HG03439 (cell line): ENCODE results near the gene GPR151.
A peak's percentile ranks its signal among the peaks of the same experiment; 100 is the strongest.
"Not testable (repeated sequence)": the region's sequence is repeated elsewhere in the genome, so short reads cannot be mapped to it uniquely, and the experiment has no call there.

Source experiments
- ATAC-seq: cut with Tn5 transposase; IDR thresholded peaks from one replicate; pipeline ENCODE4 v1.9.1; 2021; ENCODE audit warnings: mild to moderate bottlenecking, moderate library complexity; ENCODE audit not compliant: unreplicated experiment

GPR151 gene

DNA sequence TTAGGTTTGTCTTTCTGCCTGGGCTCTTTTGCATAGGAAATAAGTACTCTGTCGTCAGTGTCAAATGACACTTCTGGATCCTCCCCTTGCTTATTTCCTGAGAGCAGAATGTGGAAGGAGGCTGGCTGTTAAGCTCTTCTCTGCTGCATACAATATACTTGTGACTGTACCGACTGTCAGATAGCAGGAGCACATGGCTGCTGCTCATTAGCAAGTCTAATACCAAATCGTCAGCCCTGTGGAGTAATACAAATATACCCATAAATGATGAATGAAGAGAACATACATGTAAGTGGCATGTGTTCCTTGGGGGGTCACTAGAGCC, at the start of gene GPR151:
Gene GPR151 (minus strand): TSS at position 40 of the 325 bp plus-strand sequence. CDS start 77 bp downstream, outside the sequence.
- no peak for ATAC-seq

DNA sequence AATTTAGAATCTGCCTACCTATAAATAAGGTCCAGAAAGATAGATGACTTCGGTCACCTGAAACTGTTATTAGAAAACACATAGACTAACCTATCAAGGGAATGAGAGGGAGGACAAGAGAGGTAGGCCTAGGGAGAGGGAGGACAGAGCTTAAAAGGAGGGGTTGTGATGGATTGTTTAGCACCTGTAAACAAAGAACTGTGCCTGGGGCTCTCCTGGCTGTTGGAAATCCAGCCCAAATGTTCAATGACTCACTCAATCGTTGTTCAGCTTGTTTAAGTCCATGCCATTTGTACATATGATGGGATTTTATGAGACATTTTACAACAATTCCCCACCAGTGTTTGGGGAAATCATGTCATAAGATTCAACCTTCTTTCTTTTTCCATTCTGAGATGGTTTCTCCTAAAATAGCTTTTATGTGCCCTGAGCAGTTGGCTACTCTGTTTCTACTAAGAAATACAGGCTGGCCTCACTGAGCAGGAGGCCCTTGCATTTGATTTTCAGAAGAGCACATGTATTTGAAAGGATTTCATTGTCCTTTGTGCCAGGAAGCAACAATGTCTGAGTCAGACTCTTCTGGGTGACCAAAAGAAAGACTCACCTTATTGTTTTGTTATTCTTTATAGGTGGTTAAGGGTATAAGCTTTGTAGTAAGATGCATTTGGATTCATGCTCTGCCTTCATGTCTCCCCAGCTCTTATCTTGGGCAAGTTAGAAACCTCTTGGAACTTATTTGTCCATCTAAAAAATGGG, 48.2 kb upstream of the GPR151 start:
- no peak for ATAC-seq

GRCh38 chr5:146562461-146562860, 46.5 kb upstream of the GPR151 start:
- ATAC-seq: no peak

DNA sequence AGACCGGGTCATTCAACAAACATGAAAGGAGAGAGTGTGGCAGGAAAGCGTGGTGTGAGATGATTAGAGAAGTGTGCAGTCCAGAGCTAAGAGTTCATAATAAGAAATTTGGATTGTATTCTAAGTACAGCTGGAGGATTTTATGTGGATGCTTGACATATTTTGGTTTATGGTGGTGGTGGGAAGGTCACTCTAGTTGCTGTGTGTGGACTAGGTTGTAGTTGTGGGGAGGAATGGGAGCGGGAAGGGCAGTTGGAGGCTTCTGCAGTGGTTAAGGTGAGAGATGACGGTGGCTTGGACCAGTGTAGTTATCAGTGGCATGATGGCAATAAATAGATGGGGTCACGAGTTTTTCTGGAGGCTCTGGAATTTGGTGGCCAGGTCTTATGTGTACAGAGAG, 45.7 kb upstream of the GPR151 start:
- ATAC-seq: no peak

DNA sequence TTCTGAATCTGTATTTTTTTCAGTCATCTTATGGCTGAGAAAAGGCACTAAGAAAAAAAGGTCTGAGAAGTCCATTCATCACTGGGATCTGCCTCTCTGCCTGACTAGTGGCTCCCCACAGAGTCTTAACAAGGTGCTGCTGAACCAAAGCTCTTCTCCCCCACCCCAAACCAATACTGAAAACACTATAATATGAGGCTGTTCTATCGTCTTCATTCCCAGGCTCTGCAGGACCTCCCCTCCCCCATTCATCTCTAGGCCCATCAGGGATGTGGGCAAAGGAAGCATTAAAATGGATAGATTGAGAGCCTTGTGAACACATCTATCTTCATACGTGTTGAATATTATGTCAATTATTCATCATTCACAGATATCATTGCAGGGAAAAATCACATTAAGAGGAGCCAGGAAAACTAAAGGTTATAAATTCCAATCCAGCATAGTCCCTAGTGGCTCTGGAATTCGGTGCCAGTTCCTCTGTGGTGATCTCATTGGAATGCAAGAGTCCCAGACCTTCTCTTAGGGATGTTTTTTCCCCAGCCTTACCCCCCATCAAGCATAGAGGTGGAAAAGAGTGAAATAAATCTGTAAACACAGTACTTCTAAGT, 44.3 kb upstream of the GPR151 start:
- ATAC-seq: no peak

- not testable (repeated sequence) for ATAC-seq
Measured at GRCh38 chr5:146556884-146557283, 40.9 kb upstream of the GPR151 start.

DNA sequence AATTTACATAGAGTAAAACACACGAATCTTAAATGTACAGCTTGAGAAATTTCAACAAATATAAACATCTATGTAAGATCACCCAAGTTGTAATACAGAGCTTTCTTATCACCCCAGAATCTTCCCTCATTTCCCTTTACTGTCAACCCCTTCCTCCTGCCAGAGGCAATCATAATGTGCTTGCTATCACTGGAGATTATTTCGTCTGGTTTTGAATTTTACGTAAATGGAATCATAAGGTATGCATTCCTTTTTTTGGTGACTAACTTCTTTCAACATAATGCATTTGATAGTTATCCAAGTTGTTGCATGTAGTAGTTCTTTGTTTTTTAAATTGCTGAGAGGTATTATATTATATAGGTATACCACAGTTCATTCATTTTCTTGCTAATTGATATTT, 37.5 kb upstream of the GPR151 start:
- no peak for ATAC-seq

DNA sequence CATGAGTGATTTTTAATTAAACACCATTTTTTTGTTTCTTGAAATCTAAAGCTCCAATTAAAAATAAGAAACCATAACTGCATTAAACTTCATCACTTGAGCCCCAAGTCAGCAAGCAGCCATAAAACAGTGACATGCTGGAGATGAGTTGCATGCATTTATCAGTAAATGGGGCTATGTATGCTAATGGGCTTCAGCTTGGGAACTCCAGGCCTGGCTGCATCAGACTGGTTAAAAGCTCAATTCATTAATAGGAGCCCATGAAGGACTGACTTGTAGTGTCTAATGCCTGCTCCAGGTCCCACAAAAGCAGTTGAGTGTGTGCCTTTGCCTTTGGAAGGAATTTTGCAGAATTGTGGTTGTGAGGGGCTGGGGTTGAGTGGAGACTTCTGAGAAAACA, 33.6 kb upstream of the GPR151 start:
- no peak for ATAC-seq

GRCh38 chr5:146548781-146549449, 32.9 kb upstream of the GPR151 start:
- no peak for ATAC-seq

DNA sequence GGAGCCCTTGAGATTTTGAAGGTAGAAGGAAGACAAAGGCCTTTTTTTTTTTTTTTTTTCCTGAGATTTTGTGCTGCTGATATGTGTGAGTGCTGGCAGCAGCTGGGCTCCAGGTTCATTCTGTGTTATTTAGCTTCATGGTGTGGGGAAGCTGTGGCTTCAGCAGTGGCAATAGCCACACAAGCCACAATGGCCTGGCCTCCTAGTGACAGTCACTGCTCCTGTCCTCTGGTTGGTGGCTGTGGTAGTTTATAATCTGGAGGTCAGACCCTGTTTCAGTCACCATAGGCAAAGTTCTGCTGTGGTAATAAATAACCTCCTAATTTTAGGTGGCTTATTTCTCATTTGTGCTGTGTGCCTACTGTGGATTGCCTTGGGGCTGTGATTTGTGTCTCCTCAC, 28.2 kb upstream of the GPR151 start:
- ATAC-seq: no peak

- ATAC-seq: peak; percentile 96
Measured at GRCh38 chr5:146541958-146542849, 26.2 kb upstream of the GPR151 start.

- ATAC-seq: no peak
Measured at GRCh38 chr5:146540414-146540813, 24.4 kb upstream of the GPR151 start.

GRCh38 chr5:146539973-146540372, 24.0 kb upstream of the GPR151 start:
- no peak for ATAC-seq

GRCh38 chr5:146538432-146538831, 22.4 kb upstream of the GPR151 start:
- ATAC-seq: no peak

GRCh38 chr5:146533882-146534281, 17.9 kb upstream of the GPR151 start:
- no peak for ATAC-seq

GRCh38 chr5:146533260-146533857, 17.4 kb upstream of the GPR151 start:
- peak; percentile 92 for ATAC-seq

- peak; percentile 53 for ATAC-seq
Measured at GRCh38 chr5:146529984-146530383, 14.0 kb upstream of the GPR151 start.

DNA sequence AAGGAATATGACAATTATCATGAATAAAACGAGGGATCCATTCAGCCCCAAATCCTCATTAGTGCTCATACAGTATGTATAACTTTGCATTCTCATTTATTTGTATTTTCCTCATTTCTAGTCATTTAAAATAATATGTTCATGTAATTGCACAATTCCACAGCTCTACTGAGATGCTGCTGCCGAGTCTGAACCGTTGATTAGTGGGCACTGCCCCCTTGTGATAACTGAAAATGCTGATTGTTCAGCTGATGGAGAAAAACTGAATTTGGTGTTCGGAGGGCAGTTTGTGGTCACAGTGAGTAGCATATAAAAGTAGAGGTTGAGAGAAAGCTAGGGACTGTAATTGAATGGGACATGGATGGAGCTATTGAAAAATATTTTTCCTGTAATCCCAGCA, 12.2 kb upstream of the GPR151 start:
- no peak for ATAC-seq

DNA sequence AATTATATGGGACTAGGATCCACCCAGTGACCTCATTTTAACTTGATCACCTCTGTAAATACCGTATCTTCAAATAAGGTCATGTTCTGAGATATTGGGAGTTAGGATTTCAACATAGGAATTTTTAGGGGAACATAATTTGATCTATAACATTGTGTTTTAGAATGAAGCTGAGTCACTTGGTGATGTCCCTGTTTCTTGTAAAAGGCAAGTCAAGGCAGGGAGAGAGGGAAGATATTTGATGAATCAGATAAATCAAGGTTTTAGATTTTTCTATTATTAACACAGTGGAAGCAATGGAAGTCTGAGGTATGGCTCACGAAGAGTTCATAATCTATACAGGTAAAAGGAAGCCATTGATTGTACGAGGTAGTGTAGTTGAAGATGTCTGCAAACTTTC, 11.8 kb upstream of the GPR151 start:
- no peak for ATAC-seq

DNA sequence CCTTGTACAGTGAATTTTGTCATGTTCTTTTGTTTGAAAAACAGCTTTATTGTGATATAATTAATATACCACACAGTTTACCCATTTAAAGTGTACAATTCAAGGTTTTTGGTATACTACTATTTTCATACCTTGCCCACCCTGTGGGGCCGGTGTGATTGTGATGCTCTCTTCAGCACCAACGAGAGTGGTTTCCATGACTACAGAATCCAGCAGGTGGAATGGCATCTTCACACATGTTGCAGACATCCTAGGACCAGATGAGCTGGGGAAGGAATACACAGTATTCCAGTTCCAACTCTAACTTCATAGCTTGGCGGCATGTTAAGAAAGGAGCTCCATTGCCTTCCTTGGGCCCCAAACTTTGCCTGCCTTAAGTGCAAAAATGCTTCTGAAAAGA, 7.7 kb upstream of the GPR151 start:
- no peak for ATAC-seq
